Spinal cord (tissue), 4 donors: ENCODE measurements around the gene NBPF19. TPM values are rescaled to one million over a fixed set of nuclear protein-coding genes. Genes with fewer than 3 reads are reported as not detected.

Source experiments
- polyA plus RNA-seq, 2 donors: library from polyadenylated mRNA; unstranded; fragments of 120-200 nt; gene quantifications; one replicate each; pipeline ENCODE4 v1.2.1, GENCODE V29; 2013; ENCODE audit not compliant: insufficient read length in 2 of 2
- total RNA-seq, 2 donors: library from RNA; depleted of rRNA in 1 of 2; stranded (reverse); fragments of 120-200 nt in 1 of 2; fragments of >200 nt in 1 of 2; gene quantifications; one replicate each; pipeline versions ENCODE4 v1.2.3 to v1.2.4, GENCODE V29; 2013 to 2014

The NBPF19 gene
- total and polyA plus RNA-seq, 4 donors: 8.6 to 26.4 (median 16.1) TPM

Other genes with a start within 250 kb of the NBPF19 start
- under 1 TPM; 0.28 to 0.69 TPM for gene PPIAL4C, start 108.8 kb downstream of the NBPF19 start, total RNA-seq
- not detected for gene PPIAL4C, start 108.8 kb downstream of the NBPF19 start, polyA plus RNA-seq